GM21576 (cell line): ENCODE measurements around the gene LNPEP.
"Not testable (repeated sequence)": the region's sequence is repeated elsewhere in the genome, so short reads cannot be mapped to it uniquely, and the experiment has no call there.

Source experiments
- ATAC-seq: cut with Tn5 transposase; IDR thresholded peaks from one replicate; pipeline ENCODE4 v1.9.1; 2021; ENCODE audit warnings: mild to moderate bottlenecking, moderate library complexity; ENCODE audit not compliant: unreplicated experiment

The LNPEP gene

GRCh38 chr5:97046270-97046982, 110.5 kb downstream of the LNPEP start:
- no peak for ATAC-seq

- ATAC-seq: no peak
Observed at GRCh38 chr5:97047076-97047475, 111.2 kb downstream of the LNPEP start.

- ATAC-seq: no peak
Observed at GRCh38 chr5:97049175-97049574, 113.3 kb downstream of the LNPEP start.

- ATAC-seq: no peak
Observed at GRCh38 chr5:97056263-97056662, 120.4 kb downstream of the LNPEP start.

- no peak for ATAC-seq
Observed at GRCh38 chr5:97062046-97062445, 126.2 kb downstream of the LNPEP start.

- no peak for ATAC-seq
Observed at GRCh38 chr5:97063251-97063650, 127.4 kb downstream of the LNPEP start.

- ATAC-seq: no peak
Observed at GRCh38 chr5:97065475-97065874, 129.6 kb downstream of the LNPEP start.

- ATAC-seq: no peak
Observed at GRCh38 chr5:97067296-97067850, 131.5 kb downstream of the LNPEP start.

- no peak for ATAC-seq
Observed at GRCh38 chr5:97070234-97070633, 134.4 kb downstream of the LNPEP start.

- ATAC-seq: no peak
Observed at GRCh38 chr5:97071101-97071500, 135.2 kb downstream of the LNPEP start.

GRCh38 chr5:97071993-97072392, 136.1 kb downstream of the LNPEP start:
- ATAC-seq: no peak

GRCh38 chr5:97072696-97073095, 136.8 kb downstream of the LNPEP start:
- ATAC-seq: no peak

GRCh38 chr5:97073420-97073819, 137.5 kb downstream of the LNPEP start:
- ATAC-seq: no peak

GRCh38 chr5:97074859-97075489, 139.1 kb downstream of the LNPEP start:
- ATAC-seq: no peak

GRCh38 chr5:97075649-97076048, 139.8 kb downstream of the LNPEP start:
- no peak for ATAC-seq

- no peak for ATAC-seq
Observed at GRCh38 chr5:97076098-97076497, 140.2 kb downstream of the LNPEP start.

GRCh38 chr5:97077246-97077645, 141.4 kb downstream of the LNPEP start:
- no peak for ATAC-seq

GRCh38 chr5:97078958-97079743, 143.3 kb downstream of the LNPEP start:
- no peak for ATAC-seq

GRCh38 chr5:97084782-97085458, 149.0 kb downstream of the LNPEP start:
- ATAC-seq: not testable (repeated sequence)

- ATAC-seq: no peak
Observed at GRCh38 chr5:97085459-97086181, 149.7 kb downstream of the LNPEP start.
